Uterus (tissue), 4 donors: ENCODE results near the gene MAST2. TPM values are rescaled to one million over a fixed set of nuclear protein-coding genes. Genes with fewer than 3 reads are reported as not detected.
A peak's percentile ranks its signal among the peaks of the same experiment; 100 is the strongest.

Experiments
- DNase-seq, 2 donors: peaks; one replicate each; pipeline ENCODE4 v3.0.0-alpha.2; 2019 to 2020
- H3K27ac ChIP-seq, 2 donors: fragments of 200-600 bp; sonication (generic); 1 replicate in 1 of 2; 2 replicates in 1 of 2; pipeline ENCODE4 v1.5.1; 2016 to 2018
- H3K27me3 ChIP-seq, 2 donors: fragments of 200-600 bp; sonication (generic); one replicate each; pipeline ENCODE4 v1.5.1; 2018 to 2019; ENCODE audit warnings: control low read depth in 1 of 2
- H3K36me3 ChIP-seq, 2 donors: fragments of 200-600 bp; sonication (generic); one replicate each; pipeline ENCODE4 v1.5.1; 2019; ENCODE audit warnings: control low read depth in 1 of 2
- H3K4me1 ChIP-seq, 2 donors: fragments of 200-600 bp; sonication (generic); one replicate each; pipeline ENCODE4 v1.5.1; 2018 to 2019; ENCODE audit warnings: control low read depth in 1 of 2
- H3K4me3 ChIP-seq, 2 donors: fragments of 200-600 bp; sonication (generic); 1 replicate in 1 of 2; 2 replicates in 1 of 2; pipeline ENCODE4 v1.5.1; 2018 to 2019; ENCODE audit warnings: mild to moderate bottlenecking in 1 of 2
- H3K9me3 ChIP-seq, 2 donors: fragments of 200-600 bp; sonication (generic); one replicate each; pipeline ENCODE4 v1.5.1; 2019; ENCODE audit warnings: control low read depth in 1 of 2
- POLR2A ChIP-seq, 2 donors: fragments of 450-650 bp; IDR thresholded peaks; one replicate each; pipeline ENCODE4 v1.6.1; 2016; ENCODE audit warnings: antibody characterized with exemption in 2 of 2, mild to moderate bottlenecking in 1 of 2, moderate library complexity in 1 of 2
- intact Hi-C: fragments of 100-400 bp; cut with DNase I; formaldehyde crosslinking; loops from one replicate; pipeline ENCODE4 v1.15.1; 2023; ENCODE audit warnings: low total_unique reads
- total RNA-seq, 4 donors: library from RNA; depleted of rRNA in 3 of 4; stranded (reverse); fragments of >200 nt in 3 of 4; gene quantifications; one replicate each; pipeline versions ENCODE4 v1.1.0 to v1.2.4, GENCODE V29; 2014 to 2023
- TF ChIP-seq, protein P1 (sequence below), 4 experiments: fragments of 200-600 bp in 2 of 4; fragments of 450-650 bp in 2 of 4; sonication (generic) in 2 of 4; IDR thresholded peaks; one replicate each; pipeline ENCODE4 v1.5.1; 2016 to 2019; ENCODE audit warnings: antibody characterized with exemption in 4 of 4, mild to moderate bottlenecking in 2 of 4, moderate library complexity in 1 of 4
- donor health status: DM: yes; HTN: yes; CAD: no.

The MAST2 gene
- 10 to 100 TPM; 12.8 to 52.1 (median 36.3) TPM for total RNA-seq

DNA sequence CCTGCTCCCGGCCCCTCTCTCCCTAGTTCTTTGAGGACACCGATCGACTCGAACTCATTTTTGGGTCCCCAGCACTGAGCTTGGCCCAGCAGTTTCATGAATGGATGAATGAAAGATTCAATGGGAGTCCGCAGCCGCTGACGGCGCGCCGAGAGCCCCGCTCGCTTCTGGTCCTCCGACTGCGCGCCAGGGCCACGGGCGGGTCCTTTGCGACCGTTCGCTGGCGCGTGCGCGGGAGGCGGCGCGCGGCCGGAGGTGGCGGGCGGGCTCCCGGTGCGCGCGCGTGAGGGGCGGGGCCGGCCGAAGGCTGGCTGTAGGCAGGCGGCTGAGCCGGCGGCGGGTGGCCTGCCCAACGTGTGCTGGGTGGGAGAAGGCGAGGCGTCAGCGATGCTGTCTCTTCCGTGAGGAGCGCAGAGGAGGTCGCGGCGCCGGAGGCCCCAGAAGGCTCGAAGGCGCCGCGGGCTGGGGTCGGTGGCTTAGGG is at the start of gene MAST2:
MAST2 (plus strand) TSS at position 314 of the 482 bp plus-strand sequence. CDS start 284 bp downstream, outside the sequence.
- peak; percentile 82 to 88 for DNase-seq
- H3K36me3 ChIP-seq: no peaks in the 10 kb centered on the region
- H3K9me3 ChIP-seq: no peaks in the 10 kb centered on the region
- intact Hi-C loops: no loop called here
- no peaks in the 10 kb centered on the region for H3K27me3 ChIP-seq
- peaks cover 3 to 10% of the 10 kb centered on the region in 2 donors for H3K4me1 ChIP-seq
- H3K27ac ChIP-seq: peak within 1 kb of the TSS; percentile 86 to 91
- peak within 1 kb of the TSS; percentile 40 to 60 for H3K4me3 ChIP-seq
- TF ChIP-seq, protein P1, sequence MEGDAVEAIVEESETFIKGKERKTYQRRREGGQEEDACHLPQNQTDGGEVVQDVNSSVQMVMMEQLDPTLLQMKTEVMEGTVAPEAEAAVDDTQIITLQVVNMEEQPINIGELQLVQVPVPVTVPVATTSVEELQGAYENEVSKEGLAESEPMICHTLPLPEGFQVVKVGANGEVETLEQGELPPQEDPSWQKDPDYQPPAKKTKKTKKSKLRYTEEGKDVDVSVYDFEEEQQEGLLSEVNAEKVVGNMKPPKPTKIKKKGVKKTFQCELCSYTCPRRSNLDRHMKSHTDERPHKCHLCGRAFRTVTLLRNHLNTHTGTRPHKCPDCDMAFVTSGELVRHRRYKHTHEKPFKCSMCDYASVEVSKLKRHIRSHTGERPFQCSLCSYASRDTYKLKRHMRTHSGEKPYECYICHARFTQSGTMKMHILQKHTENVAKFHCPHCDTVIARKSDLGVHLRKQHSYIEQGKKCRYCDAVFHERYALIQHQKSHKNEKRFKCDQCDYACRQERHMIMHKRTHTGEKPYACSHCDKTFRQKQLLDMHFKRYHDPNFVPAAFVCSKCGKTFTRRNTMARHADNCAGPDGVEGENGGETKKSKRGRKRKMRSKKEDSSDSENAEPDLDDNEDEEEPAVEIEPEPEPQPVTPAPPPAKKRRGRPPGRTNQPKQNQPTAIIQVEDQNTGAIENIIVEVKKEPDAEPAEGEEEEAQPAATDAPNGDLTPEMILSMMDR (IDR thresholded peaks at IDR 0.05): no peak
- TF ChIP-seq POLR2A (IDR thresholded peaks at IDR 0.05): peak; percentile 78 to 93

DNA sequence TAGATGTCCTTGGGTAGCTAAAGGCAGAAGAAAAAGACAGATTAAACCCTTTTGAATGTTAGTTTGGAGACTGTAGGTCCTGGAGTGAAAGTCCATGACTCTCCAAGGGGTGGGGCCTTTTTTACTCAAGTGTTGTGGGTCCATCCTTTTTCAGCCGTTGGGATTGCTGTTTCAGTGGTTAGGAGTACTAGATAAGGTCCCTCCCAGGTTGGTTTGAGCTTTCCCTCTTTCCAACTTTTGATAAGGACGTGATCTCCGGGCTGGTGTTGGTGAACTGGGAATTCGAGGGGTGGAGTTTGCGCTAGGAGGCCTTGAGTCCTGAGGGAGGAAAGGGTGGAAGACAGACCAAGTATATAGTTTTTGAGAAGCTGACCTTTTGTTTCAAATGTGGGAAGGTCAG is 47.7 kb upstream of the MAST2 start:
- Histone ChIP-seq H3K4me3 (no peak overlapping the region), H3K4me1 (no peaks in the 10 kb centered on the region), H3K27me3 (no peaks in the 10 kb centered on the region), H3K9me3 (no peaks in the 10 kb centered on the region), H3K27ac (no peak overlapping the region), H3K36me3 (no peaks in the 10 kb centered on the region)
- TF ChIP-seq, protein P1 (IDR thresholded peaks at IDR 0.05): no peak
- TF ChIP-seq POLR2A (IDR thresholded peaks at IDR 0.05): no peak
- intact Hi-C loops: no loop called here
- no peak for DNase-seq

DNA sequence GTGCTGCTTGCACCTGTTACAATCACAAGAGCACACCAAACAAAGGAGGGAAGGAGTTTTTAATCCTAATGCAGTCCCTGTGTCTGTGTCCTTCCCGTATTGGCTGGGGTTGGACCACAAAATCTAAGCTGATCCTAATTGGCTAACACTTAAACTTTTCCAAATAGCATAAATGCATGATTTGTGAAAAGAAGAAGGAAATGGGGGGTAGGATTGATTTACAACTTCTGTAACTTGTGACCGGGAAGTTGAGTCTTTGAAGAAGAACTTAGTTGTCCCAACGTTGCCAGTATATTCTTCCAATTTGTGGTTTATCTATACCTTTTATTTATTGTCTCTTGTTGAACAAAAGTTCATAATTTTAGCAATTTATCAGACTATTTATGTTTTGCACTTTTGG is 41.1 kb upstream of the MAST2 start:
- no peaks in the 10 kb centered on the region for H3K9me3 ChIP-seq
- TF ChIP-seq, protein P1 (IDR thresholded peaks at IDR 0.05): no peak
- H3K4me3 ChIP-seq: no peak overlapping the region
- intact Hi-C loops: no loop called here
- H3K4me1 ChIP-seq: no peaks in the 10 kb centered on the region
- DNase-seq: no peak
- H3K36me3 ChIP-seq: no peaks in the 10 kb centered on the region
- H3K27ac ChIP-seq: no peak overlapping the region
- no peaks in the 10 kb centered on the region for H3K27me3 ChIP-seq

DNA sequence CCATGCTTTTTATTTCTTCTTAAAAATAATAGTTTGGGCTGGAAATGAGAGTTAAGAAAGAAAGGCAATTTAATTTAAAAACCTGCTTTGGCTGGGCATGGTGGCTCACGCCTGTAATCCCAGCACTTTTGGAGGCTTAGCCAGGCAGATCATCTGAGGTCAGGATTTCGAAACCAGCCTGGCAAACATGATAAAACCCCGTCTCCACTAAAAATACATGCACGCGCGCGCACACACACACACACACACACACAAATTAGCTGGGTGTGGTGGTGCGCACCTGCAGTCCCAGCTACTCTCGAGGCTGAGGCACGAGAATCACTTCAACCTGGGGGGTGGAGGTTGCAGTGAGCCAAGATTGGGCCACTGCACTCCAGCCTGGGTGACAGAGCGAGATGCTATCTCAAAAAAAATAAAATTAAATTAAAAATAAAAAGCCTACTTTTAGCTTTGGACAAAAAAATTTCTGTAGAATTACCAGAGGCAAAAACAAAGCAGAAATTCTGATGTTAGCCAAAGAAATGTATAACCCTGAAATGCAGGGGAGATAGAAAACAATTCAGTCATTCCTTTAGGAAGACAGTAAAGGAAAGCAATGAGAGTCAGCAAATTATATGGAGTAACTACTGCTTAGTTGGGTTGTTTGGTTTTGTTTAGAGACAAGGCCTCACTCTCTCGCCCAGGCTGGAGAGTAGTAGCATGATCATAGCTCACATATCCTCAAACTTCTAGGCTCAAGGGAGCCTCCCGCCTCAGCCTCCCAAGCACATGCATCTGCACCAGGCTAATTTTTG is 37.2 kb upstream of the MAST2 start:
- Histone ChIP-seq H3K36me3 (no peaks in the 10 kb centered on the region), H3K4me3 (no peak overlapping the region), H3K27ac (no peak overlapping the region), H3K4me1 (no peaks in the 10 kb centered on the region), H3K27me3 (no peaks in the 10 kb centered on the region), H3K9me3 (no peaks in the 10 kb centered on the region)
- intact Hi-C loops: no loop called here
- DNase-seq: no peak
- TF ChIP-seq POLR2A (IDR thresholded peaks at IDR 0.05): no peak
- TF ChIP-seq, protein P1 (IDR thresholded peaks at IDR 0.05): no peak

DNA sequence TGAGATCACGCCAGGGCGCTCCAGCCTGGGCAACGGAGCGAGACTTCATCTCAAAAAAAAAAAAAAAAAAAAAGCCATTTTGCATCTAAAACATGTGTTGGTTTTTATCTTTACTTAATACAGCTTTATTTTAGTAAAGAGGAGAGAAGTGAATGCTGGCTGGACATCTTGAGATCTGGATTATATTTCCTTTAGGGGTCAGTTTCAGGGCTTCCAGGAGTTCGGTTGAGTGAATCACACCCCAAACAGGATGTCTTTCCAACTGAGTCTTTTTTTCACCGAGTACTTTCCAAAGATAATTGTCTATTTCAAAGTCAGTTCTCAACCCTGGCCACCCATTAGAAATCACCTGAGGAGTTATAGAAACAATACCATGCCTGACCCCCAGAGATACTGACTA is 36.4 kb upstream of the MAST2 start:
- DNase-seq: no peak
- Histone ChIP-seq H3K4me1 (no peaks in the 10 kb centered on the region), H3K4me3 (no peak overlapping the region), H3K36me3 (no peaks in the 10 kb centered on the region), H3K27me3 (no peaks in the 10 kb centered on the region), H3K9me3 (no peaks in the 10 kb centered on the region), H3K27ac (no peak overlapping the region)
- TF ChIP-seq, protein P1 (IDR thresholded peaks at IDR 0.05): no peak
- no peak for TF ChIP-seq POLR2A (IDR thresholded peaks at IDR 0.05)
- intact Hi-C loops: no loop called here
